MM.1S (cell line): ENCODE data around the gene AGAP1.

Experiments
- EZH2 ChIP-seq: fragments of 300-600 bp; sonication (generic); optimal IDR thresholded peaks from 2 replicates; pipeline ENCODE3; 2017; ENCODE audit warnings: low read depth, mild to moderate bottlenecking, antibody characterized with exemption, low read length, mixed read lengths
- TF ChIP-seq, protein P1 (sequence below): fragments of 300-600 bp; sonication (generic); IDR thresholded peaks from 2 replicates; pipeline ENCODE4 v1.5.1; 2016; ENCODE audit warnings: antibody characterized with exemption, low read length, mixed read lengths

DNA sequence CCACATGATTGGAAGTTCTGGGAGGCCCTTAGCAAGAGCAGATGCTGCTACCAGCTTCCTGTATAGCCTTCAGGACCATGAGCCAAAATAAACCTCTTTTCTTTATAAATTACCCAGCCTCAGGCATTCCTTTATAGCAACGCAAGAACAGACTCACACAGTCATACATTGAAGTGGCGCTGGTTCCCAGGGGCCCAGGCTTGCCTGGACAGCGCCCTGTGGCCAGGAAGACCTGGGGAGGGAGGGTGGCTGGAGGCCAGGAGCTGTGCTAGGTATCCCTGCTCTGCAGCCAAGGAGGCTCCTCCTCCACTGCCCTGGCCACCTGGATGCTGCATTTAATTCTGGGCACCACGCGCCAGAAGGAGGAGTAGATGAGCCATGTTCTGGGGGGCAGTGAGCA lies 98.1 kb downstream of the AGAP1 start:
- TF ChIP-seq, protein P1, sequence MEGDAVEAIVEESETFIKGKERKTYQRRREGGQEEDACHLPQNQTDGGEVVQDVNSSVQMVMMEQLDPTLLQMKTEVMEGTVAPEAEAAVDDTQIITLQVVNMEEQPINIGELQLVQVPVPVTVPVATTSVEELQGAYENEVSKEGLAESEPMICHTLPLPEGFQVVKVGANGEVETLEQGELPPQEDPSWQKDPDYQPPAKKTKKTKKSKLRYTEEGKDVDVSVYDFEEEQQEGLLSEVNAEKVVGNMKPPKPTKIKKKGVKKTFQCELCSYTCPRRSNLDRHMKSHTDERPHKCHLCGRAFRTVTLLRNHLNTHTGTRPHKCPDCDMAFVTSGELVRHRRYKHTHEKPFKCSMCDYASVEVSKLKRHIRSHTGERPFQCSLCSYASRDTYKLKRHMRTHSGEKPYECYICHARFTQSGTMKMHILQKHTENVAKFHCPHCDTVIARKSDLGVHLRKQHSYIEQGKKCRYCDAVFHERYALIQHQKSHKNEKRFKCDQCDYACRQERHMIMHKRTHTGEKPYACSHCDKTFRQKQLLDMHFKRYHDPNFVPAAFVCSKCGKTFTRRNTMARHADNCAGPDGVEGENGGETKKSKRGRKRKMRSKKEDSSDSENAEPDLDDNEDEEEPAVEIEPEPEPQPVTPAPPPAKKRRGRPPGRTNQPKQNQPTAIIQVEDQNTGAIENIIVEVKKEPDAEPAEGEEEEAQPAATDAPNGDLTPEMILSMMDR: no peak
- TF ChIP-seq EZH2: no peak
